ENCODE results near the gene VAC14. TPM values are rescaled to one million over a fixed set of nuclear protein-coding genes. Genes with fewer than 3 reads are reported as not detected.

VAC14 gene
- total RNA-seq, 1 donor from 2014 or later, result 18.4 TPM

DNA sequence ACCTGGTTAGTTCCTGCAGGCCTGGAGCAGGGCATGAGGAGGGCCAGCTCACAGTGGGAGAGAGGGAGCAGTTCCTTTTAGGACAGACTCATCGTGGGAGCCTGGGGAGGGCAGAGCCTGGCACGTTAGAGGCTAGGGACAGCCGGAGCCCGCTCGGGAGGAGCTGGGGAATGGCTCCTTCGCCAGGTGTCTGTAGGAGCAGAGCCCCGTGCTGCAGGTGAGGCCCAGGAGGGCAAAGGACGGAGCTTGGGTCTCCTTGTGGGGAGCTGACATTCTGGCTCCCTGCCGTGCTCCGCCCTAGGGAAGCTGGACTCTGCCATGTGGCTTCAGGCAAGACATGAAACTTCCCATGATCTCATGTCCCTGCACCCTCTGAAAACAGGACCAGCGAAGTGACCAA, 96.4 kb downstream of the VAC14 start:
- no peak for DNase-seq (ENCODE audit: low read depth)

DNA sequence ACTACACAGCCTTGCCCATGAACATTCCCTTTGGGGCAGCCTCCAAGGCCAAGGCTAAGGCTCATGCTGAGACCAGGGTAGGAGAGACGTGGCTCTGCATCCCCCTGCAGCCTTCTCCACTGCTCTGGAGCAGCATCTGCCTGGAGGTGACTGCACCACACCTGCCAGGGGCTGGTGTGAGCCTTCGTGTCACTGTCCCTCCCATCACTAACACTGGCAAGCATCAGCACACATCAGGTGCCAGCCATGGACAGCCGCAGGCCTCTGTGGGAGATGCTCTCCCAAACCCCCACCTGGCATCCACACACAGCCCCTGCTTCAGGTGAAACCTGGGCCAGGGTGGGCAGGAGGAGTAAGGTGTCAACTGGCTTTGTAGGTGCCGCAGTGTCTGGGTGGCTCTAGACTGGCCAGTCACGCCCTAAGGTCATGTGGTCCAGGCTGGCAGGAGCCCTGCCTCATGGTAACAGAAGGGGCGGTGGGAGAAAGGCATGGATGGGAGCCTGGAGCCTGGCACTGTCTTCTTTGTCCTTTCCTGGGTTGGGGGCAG, 97.0 kb downstream of the VAC14 start:
- DNase-seq (ENCODE audit: low read depth), result no peak
- Histone ChIP-seq H3K27me3 (ENCODE audit: control insufficient read depth, insufficient read depth, low read length) (no peaks in the 10 kb centered on the region), H3K4me3 (ENCODE audit: low read depth, low read length) (no peak overlapping the region), H3K36me3 (ENCODE audit: control insufficient read depth, insufficient read depth, low read length) (peaks cover 2% of the 10 kb centered on the region)
- FAIRE-seq, result no peak
- TF ChIP-seq CTCF (IDR thresholded peaks at IDR 0.05; ENCODE audit: insufficient read depth, low read length, severe bottlenecking), result no peak

More for the DNA sequence above, 96.4 kb downstream of the VAC14 start:
- TF ChIP-seq CTCF (IDR thresholded peaks at IDR 0.05; ENCODE audit: insufficient read depth, low read length, severe bottlenecking), result no peak
- peaks cover 2% of the 10 kb centered on the region for H3K36me3 ChIP-seq (ENCODE audit: control insufficient read depth, insufficient read depth, low read length)
- H3K4me3 ChIP-seq (ENCODE audit: low read depth, low read length), result no peak overlapping the region
- no peak for FAIRE-seq
- no peaks in the 10 kb centered on the region for H3K27me3 ChIP-seq (ENCODE audit: control insufficient read depth, insufficient read depth, low read length)

GRCh38 chr16:70703041-70703834, 97.7 kb downstream of the VAC14 start:
- peak; percentile 52 for DNase-seq (ENCODE audit: low read depth)
- peak; percentile 45 for TF ChIP-seq CTCF (IDR thresholded peaks at IDR 0.05; ENCODE audit: insufficient read depth, low read length, severe bottlenecking)
- Histone ChIP-seq H3K27me3 (ENCODE audit: control insufficient read depth, insufficient read depth, low read length) (no peaks in the 10 kb centered on the region), H3K36me3 (ENCODE audit: control insufficient read depth, insufficient read depth, low read length) (peaks cover 3% of the 10 kb centered on the region), H3K4me3 (ENCODE audit: low read depth, low read length) (no peak overlapping the region)
- peak; percentile 7 for FAIRE-seq

DNA sequence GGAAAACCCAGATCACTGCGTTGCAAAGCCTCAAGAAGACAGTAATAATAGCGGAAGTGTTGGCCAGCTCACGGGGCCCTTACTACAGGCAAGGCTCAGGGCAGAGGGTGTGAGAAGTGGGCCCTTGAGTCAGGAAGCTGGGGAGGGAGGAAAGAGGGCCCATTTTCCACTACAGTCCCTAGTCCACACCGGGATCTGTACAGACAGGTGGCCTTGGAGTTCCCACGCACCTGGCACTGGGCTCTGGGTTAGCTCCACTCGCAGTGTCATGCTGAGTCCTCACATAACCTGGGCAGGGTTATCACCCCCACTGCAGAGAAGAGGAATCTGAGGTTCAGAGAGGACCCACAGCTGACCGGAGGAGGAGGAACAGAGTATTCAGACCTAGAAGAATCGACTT, 98.3 kb downstream of the VAC14 start:
- no peaks in the 10 kb centered on the region for H3K27me3 ChIP-seq (ENCODE audit: control insufficient read depth, insufficient read depth, low read length)
- no peak overlapping the region for H3K4me3 ChIP-seq (ENCODE audit: low read depth, low read length)
- DNase-seq (ENCODE audit: low read depth), result no peak
- peaks cover 3% of the 10 kb centered on the region for H3K36me3 ChIP-seq (ENCODE audit: control insufficient read depth, insufficient read depth, low read length)
- FAIRE-seq, result no peak
- TF ChIP-seq CTCF (IDR thresholded peaks at IDR 0.05; ENCODE audit: insufficient read depth, low read length, severe bottlenecking), result no peak

GRCh38 chr16:70701998-70702397, 99.0 kb downstream of the VAC14 start:
- FAIRE-seq (no peak), DNase-seq (ENCODE audit: low read depth) (peak; percentile 70)
- no peak for TF ChIP-seq CTCF (IDR thresholded peaks at IDR 0.05; ENCODE audit: insufficient read depth, low read length, severe bottlenecking)
- Histone ChIP-seq H3K36me3 (ENCODE audit: control insufficient read depth, insufficient read depth, low read length) (peaks cover 1% of the 10 kb centered on the region), H3K4me3 (ENCODE audit: low read depth, low read length) (no peak overlapping the region), H3K27me3 (ENCODE audit: control insufficient read depth, insufficient read depth, low read length) (no peaks in the 10 kb centered on the region)
